GM12878 (cell line): Measurements from ENCODE around the gene POR. TPM values are rescaled to one million over a fixed set of nuclear protein-coding genes. Genes with fewer than 3 reads are reported as not detected.

ENCODE experiments used
- ATAC-seq: fragments of 200-7000 bp; cut with Tn5 transposase; 3 replicates; pipeline ENCODE4 v1.9.1; 2020; ENCODE audit warnings: mild to moderate bottlenecking, moderate library complexity
- BruUV-seq: library from RNA; stranded (reverse); fragments of 400-500 nt; replicated peaks from 2 replicates; lab custom pipeline; 2021; lab: Mats Ljungman, UMichigan
- CTCF ChIA-PET: fragments of 300-600 bp; sonication (Branson Sonifier 250); formaldehyde crosslinking; extraction: SDS; loops from one replicate; lab custom pipeline; 2021; ENCODE audit warnings: inconsistent platforms; lab: Yijun Ruan, JAX
- POLR2A ChIA-PET: fragments of 350-600 bp; formaldehyde crosslinking; extraction: SDS; loops from one replicate; lab custom pipeline; 2021; ENCODE audit warnings: inconsistent platforms; lab: Charles Lee
- RAD21 ChIA-PET: fragments of 300-600 bp; sonication (Branson Sonifier 250); formaldehyde crosslinking; loops from one replicate; lab custom pipeline; 2023; ENCODE audit warnings: antibody characterized with exemption; ENCODE audit not compliant: unreplicated experiment; lab: Charles Lee
- SMC1A ChIA-PET: fragments of 300-600 bp; sonication (Branson Sonifier 250); formaldehyde crosslinking; loops from one replicate; lab custom pipeline; 2023; ENCODE audit not compliant: unreplicated experiment, uncharacterized antibody; lab: Charles Lee
- DNase-seq: peaks from one replicate; pipeline ENCODE4 v3.0.0-alpha.2; 2011; ENCODE audit warnings: low read depth, low spot score
- FAIRE-seq: peaks from 3 replicates; lab custom pipeline; 2011; peaks lifted over from hg19 to GRCh38; lab: Jason Lieb, UNC
- H2AFZ ChIP-seq: 2 replicates; pipeline ENCODE4 v1.6.0; 2011; ENCODE audit warnings: low read depth, low read length, control low read depth; ENCODE audit not compliant: control insufficient read depth
- H3K27ac ChIP-seq: 2 replicates; pipeline ENCODE4 v1.5.1; 2011; ENCODE audit warnings: control low read depth; ENCODE audit not compliant: control insufficient read depth, insufficient read depth
- H3K27me3 ChIP-seq, 2 experiments: replicated peaks in 1 of 2; 2 replicates each; pipeline versions ENCODE4 v1.6.0 to v1.6.1; 2011; ENCODE audit warnings: low read length in 1 of 2; ENCODE audit not compliant: control insufficient read depth in 2 of 2, insufficient read depth in 2 of 2
- H3K36me3 ChIP-seq, 2 experiments: 2 replicates each; pipeline ENCODE4 v1.5.1; 2011; ENCODE audit warnings: low read length in 1 of 2; ENCODE audit not compliant: control insufficient read depth in 2 of 2, insufficient read depth in 2 of 2
- H3K4me1 ChIP-seq: 2 replicates; pipeline ENCODE4 v1.6.1; 2011; ENCODE audit warnings: mild to moderate bottlenecking, low read length, moderate library complexity, mixed read lengths; ENCODE audit not compliant: control insufficient read depth, insufficient read depth
- H3K4me2 ChIP-seq: 2 replicates; pipeline ENCODE4 v1.6.0; 2011; ENCODE audit warnings: control low read depth; ENCODE audit not compliant: control insufficient read depth, insufficient read depth
- H3K4me3 ChIP-seq: fragments of 200-600 bp; sonication (generic); 2 replicates; pipeline ENCODE4 v1.5.1; 2016
- H3K79me2 ChIP-seq: 2 replicates; pipeline ENCODE4 v1.6.0; 2011; ENCODE audit warnings: low read length; ENCODE audit not compliant: control insufficient read depth, insufficient read depth
- H3K9ac ChIP-seq: 2 replicates; pipeline ENCODE4 v1.8.0; 2011; ENCODE audit warnings: low read length, control low read depth, mixed read lengths; ENCODE audit not compliant: control insufficient read depth, insufficient read depth
- H3K9me3 ChIP-seq: replicated peaks from 3 replicates; pipeline ENCODE4 v1.5.1; 2011; ENCODE audit warnings: mild to moderate bottlenecking, low read length; ENCODE audit not compliant: control insufficient read depth, insufficient read depth
- H4K20me1 ChIP-seq: 2 replicates; pipeline ENCODE4 v1.6.0; 2011; ENCODE audit not compliant: control insufficient read depth, insufficient read depth
- PAX8 ChIP-seq: fragments of 450-650 bp; IDR thresholded peaks from 2 replicates; pipeline ENCODE4 v1.6.1; 2017; ENCODE audit warnings: mild to moderate bottlenecking, moderate library complexity
- RBBP5 ChIP-seq: fragments of 200-600 bp; sonication (generic); conservative IDR thresholded peaks from 2 replicates; pipeline ENCODE4 v1.6.1; 2016
- SPI1 ChIP-seq: IDR thresholded peaks from 2 replicates; pipeline ENCODE4 v1.6.1; 2011; ENCODE audit warnings: low read depth, mild to moderate bottlenecking, low read length, moderate library complexity, borderline replicate concordance; ENCODE audit not compliant: insufficient read depth
- SRF ChIP-seq, 2 experiments: IDR thresholded peaks; 2 replicates each; pipeline ENCODE4 v1.6.1; 2011; ENCODE audit warnings: low read depth in 2 of 2, low read length in 2 of 2, mild to moderate bottlenecking in 1 of 2, moderate library complexity in 1 of 2
- TARDBP ChIP-seq: IDR thresholded peaks from 2 replicates; pipeline ENCODE4 v1.6.1; 2016; ENCODE audit warnings: borderline replicate concordance
- WGBS: methylation state at CpG from one replicate; pipeline ENCODE4 v1.1.6; 2016; ENCODE audit warnings: low lambda C conversion rate; ENCODE audit not compliant: insufficient replicate concordance, insufficient coverage; ENCODE audit errors: missing lambda C conversion rate; 5-methylcytosine and 5-hydroxymethylcytosine counted together
- in situ Hi-C: fragments of 300-500 bp; cut with MboI; formaldehyde crosslinking; loops from 9 replicates; pipeline ENCODE4 v1.14.3; 2018; ENCODE audit warnings: mixed read lengths
- intact Hi-C: fragments of 100-400 bp; cut with micrococcal nuclease; formaldehyde crosslinking; loops from one replicate; pipeline ENCODE4 v1.14.2; 2022; ENCODE audit not compliant: unreplicated experiment
- polyA plus RNA-seq, 11 experiments: library from polyadenylated mRNA; depleted of rRNA in 4 of 11; unstranded in 6 of 11; stranded (reverse) in 5 of 11; fragments of >200 nt; fragmentation: Nextera tagmentation in 4 of 11; fragmentation: Illumina TruSeq in 1 of 11; extraction: Ambion mirVana in 4 of 11; extraction: Trizol in 1 of 11; gene quantifications; 1 replicate in 1 of 11; 2 replicates in 10 of 11; pipeline versions ENCODE4 v1.2.1 to v1.2.3, GENCODE V29; 2011 to 2016; ENCODE audit warnings: inconsistent platforms in 2 of 11, missing spikeins in 2 of 11, low read depth in 1 of 11
- total RNA-seq, 4 experiments: library from RNA; depleted of rRNA in 3 of 4; stranded (reverse); fragments of >200 nt in 3 of 4; fragmentation: Illumina TruSeq in 1 of 4; extraction: Trizol in 1 of 4; gene quantifications; 2 replicates each; pipeline versions ENCODE4 v1.2.1 to v1.2.3, GENCODE V29; 2013 to 2021
- TF ChIP-seq, protein P1 (sequence below): IDR thresholded peaks from 2 replicates; pipeline ENCODE4 v1.6.1; 2011; ENCODE audit warnings: borderline replicate concordance, low read depth, mild to moderate bottlenecking, moderate library complexity, mixed read lengths, low read length; ENCODE audit not compliant: insufficient read depth; ENCODE audit errors: extremely low read length

The POR gene
- total and polyA plus RNA-seq, 10 of the 15 experiments (the other 5 are each of a cell fraction or from before 2014, with no cell fraction given) = 2.2 to 75.8 (median 35.9) TPM

GRCh38 chr7:75987805-75988567 is 73.0 kb downstream of the POR start:
- Histone ChIP-seq H3K27ac (no peak overlapping the region), H2AFZ (no peak overlapping the region), H3K79me2 (no peaks in the 10 kb centered on the region), H4K20me1 (no peaks in the 10 kb centered on the region), H3K4me2 (no peak overlapping the region), H3K27me3 (no peaks in the 10 kb centered on the region), H3K4me1 (no peaks in the 10 kb centered on the region; the same call in 1 of the 2 replicates), H3K4me3 (no peak overlapping the region), H3K36me3 (peaks cover 3 to 13% of the 10 kb centered on the region in 2 experiments; a peak in 3 of 4 replicates), H3K9ac (no peak overlapping the region), H3K9me3 (no peaks in the 10 kb centered on the region)
- POLR2A ChIA-PET = no interaction called here
- FAIRE-seq (no peak), ATAC-seq (no peak), DNase-seq (no peak)
- no peak for TF ChIP-seq SRF (IDR thresholded peaks at IDR 0.05; ENCODE audit: low read depth in 2 of 2, low read length in 2 of 2)
- TF ChIP-seq RBBP5 = no peak
- TF ChIP-seq TARDBP = no peak
- TF ChIP-seq, protein P1, sequence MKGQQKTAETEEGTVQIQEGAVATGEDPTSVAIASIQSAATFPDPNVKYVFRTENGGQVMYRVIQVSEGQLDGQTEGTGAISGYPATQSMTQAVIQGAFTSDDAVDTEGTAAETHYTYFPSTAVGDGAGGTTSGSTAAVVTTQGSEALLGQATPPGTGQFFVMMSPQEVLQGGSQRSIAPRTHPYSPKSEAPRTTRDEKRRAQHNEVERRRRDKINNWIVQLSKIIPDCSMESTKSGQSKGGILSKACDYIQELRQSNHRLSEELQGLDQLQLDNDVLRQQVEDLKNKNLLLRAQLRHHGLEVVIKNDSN = no peak
- TF ChIP-seq PAX8 = no peak
- no peak for TF ChIP-seq SPI1
- intact Hi-C loops = no loop called here
- RAD21 ChIA-PET = no interaction called here
- SMC1A ChIA-PET = no interaction called here
- WGBS = 93% methylated on average over 20 of the region's 30 CpGs
- CTCF ChIA-PET = no interaction called here
- in situ Hi-C loops = no loop called here
- no TSS peak for BruUV-seq
